ENCODE results near the gene PSMC5. TPM values are rescaled to one million over a fixed set of nuclear protein-coding genes. Genes with fewer than 3 reads are reported as not detected.
"Not testable (repeated sequence)": the region's sequence is repeated elsewhere in the genome, so short reads cannot be mapped to it uniquely, and the experiment has no call there.

The PSMC5 gene
- total and polyA plus RNA-seq, 5 donors = 141 to 175 (median 147) TPM

DNA sequence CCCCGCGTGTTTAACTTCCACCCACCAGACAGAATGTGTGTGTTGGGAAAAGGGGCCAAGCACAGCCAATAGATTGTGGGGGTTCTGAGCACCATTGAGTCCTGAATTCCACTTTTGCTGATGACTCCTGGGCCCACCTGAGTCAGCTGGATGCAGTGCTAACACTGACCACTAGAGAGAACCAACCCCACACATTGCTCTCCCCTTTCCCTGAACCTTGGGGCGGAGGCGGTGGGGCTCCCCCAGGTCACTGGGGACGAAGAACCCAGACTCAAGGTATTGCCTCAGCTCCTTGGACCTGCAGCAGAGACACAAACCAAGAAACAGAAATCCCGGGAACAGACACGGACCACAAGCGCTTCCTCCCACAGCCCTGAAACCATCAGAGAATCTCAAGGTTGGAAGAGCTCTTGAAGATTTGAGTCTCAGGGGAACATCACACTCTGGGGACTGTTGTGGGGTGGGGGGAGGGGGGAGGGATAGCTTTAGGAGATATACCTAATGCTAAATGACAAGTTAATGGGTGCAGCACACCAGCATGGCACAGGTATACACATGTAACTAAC, 46.9 kb downstream of the PSMC5 start:
- H3K4me1 ChIP-seq (ENCODE audit: control insufficient read depth, insufficient read depth, low read length); H3K4me3 ChIP-seq (ENCODE audit: low read length); ATAC-seq; DNase-seq; H3K27me3 ChIP-seq (ENCODE audit: control insufficient read depth, insufficient read depth); H3K27ac ChIP-seq (ENCODE audit: low read length); intact Hi-C loops (cut with DNase I); H3K9me3 ChIP-seq (ENCODE audit: control insufficient read depth, low read length): not testable (repeated sequence)
- 79% methylated on average over 8 of the region's 8 CpGs for WGBS

GRCh38 chr17:63874693-63875092, 47.5 kb downstream of the PSMC5 start:
- DNase-seq; H3K9me3 ChIP-seq (ENCODE audit: control insufficient read depth, low read length); ATAC-seq; H3K27ac ChIP-seq (ENCODE audit: low read length); intact Hi-C loops (cut with DNase I); H3K4me3 ChIP-seq (ENCODE audit: low read length); H3K27me3 ChIP-seq (ENCODE audit: control insufficient read depth, insufficient read depth); H3K4me1 ChIP-seq (ENCODE audit: control insufficient read depth, insufficient read depth, low read length): not testable (repeated sequence)
- 88% methylated on average over 6 of the region's 6 CpGs for WGBS

GRCh38 chr17:63878413-63878812, 51.2 kb downstream of the PSMC5 start:
- DNase-seq; H3K27me3 ChIP-seq (ENCODE audit: control insufficient read depth, insufficient read depth); H3K4me1 ChIP-seq (ENCODE audit: control insufficient read depth, insufficient read depth, low read length); H3K4me3 ChIP-seq (ENCODE audit: low read length); H3K27ac ChIP-seq (ENCODE audit: low read length); ATAC-seq; H3K9me3 ChIP-seq (ENCODE audit: control insufficient read depth, low read length); intact Hi-C loops (cut with DNase I): not testable (repeated sequence)
- 91% methylated on average over 9 of the region's 9 CpGs for WGBS

DNA sequence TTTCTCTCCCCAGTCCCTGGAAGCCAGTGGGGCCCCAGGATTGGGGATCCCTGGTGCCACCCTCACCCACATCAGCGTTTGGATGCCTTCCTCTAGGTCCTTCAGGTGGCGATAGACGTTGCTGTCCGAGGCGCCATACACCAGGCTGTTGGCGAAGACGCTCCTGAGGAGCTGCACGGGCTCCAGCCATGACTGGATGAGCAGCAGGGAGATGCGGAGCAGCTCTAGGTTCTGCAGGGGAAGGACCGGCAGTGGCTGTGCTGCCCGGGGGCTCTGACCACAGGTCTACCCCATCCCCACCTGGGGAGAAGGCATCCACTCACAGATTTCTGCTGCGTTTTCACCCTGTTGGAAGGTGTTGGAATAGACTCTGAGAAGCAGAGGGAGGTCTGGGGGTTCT, 53.5 kb downstream of the PSMC5 start:
- Histone ChIP-seq H3K4me1 (ENCODE audit: control insufficient read depth, insufficient read depth, low read length) (no peaks in the 10 kb centered on the region), H3K4me3 (ENCODE audit: low read length) (no peak overlapping the region), H3K9me3 (ENCODE audit: control insufficient read depth, low read length) (no peaks in the 10 kb centered on the region), H3K27ac (ENCODE audit: low read length) (no peak overlapping the region), H3K27me3 (ENCODE audit: control insufficient read depth, insufficient read depth) (no peaks in the 10 kb centered on the region)
- ATAC-seq = no peak
- WGBS = 84% methylated on average over 12 of the region's 12 CpGs
- DNase-seq = no peak
- intact Hi-C loops (cut with DNase I) = no loop called here

DNA sequence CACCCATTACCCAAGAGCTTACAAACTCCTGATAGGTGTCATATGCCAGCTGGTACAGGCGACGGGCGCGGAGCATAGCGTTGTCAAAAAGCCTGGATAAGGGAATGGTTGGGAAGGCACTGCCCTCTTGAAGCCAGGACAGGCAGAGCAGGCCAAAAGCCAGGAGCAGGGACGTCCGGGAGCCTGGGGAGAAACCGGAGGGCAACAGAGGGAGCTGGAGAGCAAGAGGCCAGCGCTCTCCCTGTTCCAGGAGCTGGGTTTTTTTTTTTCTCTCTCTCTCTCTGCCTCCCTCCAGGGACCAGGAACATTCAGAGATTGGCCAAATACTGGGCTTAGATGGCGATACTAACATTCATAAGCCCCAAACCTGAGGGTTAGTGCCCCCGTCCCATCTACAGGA, 54.1 kb downstream of the PSMC5 start:
- H3K27me3 ChIP-seq (ENCODE audit: control insufficient read depth, insufficient read depth); ATAC-seq; DNase-seq; H3K27ac ChIP-seq (ENCODE audit: low read length); H3K4me1 ChIP-seq (ENCODE audit: control insufficient read depth, insufficient read depth, low read length); H3K9me3 ChIP-seq (ENCODE audit: control insufficient read depth, low read length); intact Hi-C loops (cut with DNase I); H3K4me3 ChIP-seq (ENCODE audit: low read length): not testable (repeated sequence)
- WGBS = 58% methylated on average over 11 of the region's 11 CpGs

Other genes with a start within 250 kb of the PSMC5 start
- gene TACO1, start 226.5 kb upstream of the PSMC5 start, total RNA-seq = 10 to 100 TPM; 28.5 to 37.6 (median 34.5) TPM
- gene TACO1, start 226.5 kb upstream of the PSMC5 start, polyA plus RNA-seq = 47.0 TPM
- 10 to 100 TPM; 47.1 to 51.0 (median 48.6) TPM for gene MAP3K3, start 205.0 kb upstream of the PSMC5 start, total RNA-seq
- 32.6 TPM for gene MAP3K3, start 205.0 kb upstream of the PSMC5 start, polyA plus RNA-seq
- gene LIMD2, start 127.3 kb upstream of the PSMC5 start, total RNA-seq = 10 to 100 TPM in 1 of 4 donors, 1 to 10 TPM in 3; 7.9 to 13.8 (median 8.2) TPM
- 8.7 TPM for gene LIMD2, start 127.3 kb upstream of the PSMC5 start, polyA plus RNA-seq
- 10 to 100 TPM; 24.2 to 26.8 (median 25.3) TPM for gene STRADA, start 85.6 kb upstream of the PSMC5 start, total RNA-seq
- gene STRADA, start 85.6 kb upstream of the PSMC5 start, polyA plus RNA-seq = 22.0 TPM
- 100 to 1,000 TPM in 2 of 4 donors, 10 to 100 TPM in 2; 90.0 to 122 (median 99.9) TPM for gene CCDC47, start 53.8 kb upstream of the PSMC5 start, total RNA-seq
- 65.9 TPM for gene CCDC47, start 53.8 kb upstream of the PSMC5 start, polyA plus RNA-seq
- 10 to 100 TPM; 57.0 to 82.4 (median 69.6) TPM for gene DDX42, start 53.3 kb upstream of the PSMC5 start, total RNA-seq
- 46.9 TPM for gene DDX42, start 53.3 kb upstream of the PSMC5 start, polyA plus RNA-seq
- 10 to 100 TPM; 34.2 to 52.3 (median 38.2) TPM for gene FTSJ3, start 232 bp downstream of the PSMC5 start, total RNA-seq
- 17.2 TPM for gene FTSJ3, start 232 bp downstream of the PSMC5 start, polyA plus RNA-seq
- gene SMARCD2, start 15.3 kb downstream of the PSMC5 start, total RNA-seq = 10 to 100 TPM; 35.7 to 46.4 (median 37.4) TPM
- gene SMARCD2, start 15.3 kb downstream of the PSMC5 start, polyA plus RNA-seq = 27.9 TPM
- not detected for gene CSH2, start 46.2 kb downstream of the PSMC5 start, total RNA-seq
- gene CSH2, start 46.2 kb downstream of the PSMC5 start, polyA plus RNA-seq = not detected
- not detected for gene GH2, start 54.5 kb downstream of the PSMC5 start, total RNA-seq
- not detected for gene GH2, start 54.5 kb downstream of the PSMC5 start, polyA plus RNA-seq
- not detected for gene CSH1, start 69.1 kb downstream of the PSMC5 start, total RNA-seq
- gene CSH1, start 69.1 kb downstream of the PSMC5 start, polyA plus RNA-seq = not detected
- gene CSHL1, start 83.8 kb downstream of the PSMC5 start, total RNA-seq = not detected
- not detected for gene CSHL1, start 83.8 kb downstream of the PSMC5 start, polyA plus RNA-seq
- gene GH1, start 91.4 kb downstream of the PSMC5 start, total RNA-seq = not detected
- not detected for gene GH1, start 91.4 kb downstream of the PSMC5 start, polyA plus RNA-seq
- gene CD79B, start 104.9 kb downstream of the PSMC5 start, total RNA-seq = 1 to 10 TPM; 1.1 to 2.5 (median 2.1) TPM
- 2.7 TPM for gene CD79B, start 104.9 kb downstream of the PSMC5 start, polyA plus RNA-seq
- 1 to 10 TPM; 1.7 to 5.8 (median 3.0) TPM for gene SCN4A, start 145.5 kb downstream of the PSMC5 start, total RNA-seq
- 1.6 TPM for gene SCN4A, start 145.5 kb downstream of the PSMC5 start, polyA plus RNA-seq
- gene PRR29, start 170.9 kb downstream of the PSMC5 start, total RNA-seq = under 1 TPM in 3 of 4 donors, not detected in 1; 0.11 to 0.25 (median 0.15) TPM
- gene PRR29, start 170.9 kb downstream of the PSMC5 start, polyA plus RNA-seq = 0.45 TPM
- 10 to 100 TPM; 17.6 to 31.7 (median 26.3) TPM for gene ICAM2, start 193.2 kb downstream of the PSMC5 start, total RNA-seq
- gene ICAM2, start 193.2 kb downstream of the PSMC5 start, polyA plus RNA-seq = 50.3 TPM

Measured in right cardiac atrium (tissue), 5 donors.